ENCODE measurements around the gene NLGN2. TPM values are rescaled to one million over a fixed set of nuclear protein-coding genes. Genes with fewer than 3 reads are reported as not detected.
A peak's percentile ranks its signal among the peaks of the same experiment; 100 is the strongest.

The NLGN2 gene
- total RNA-seq, 1 experiment from 2014 or later = 6.7 TPM

GRCh38 chr17:7437369-7437863 is 29.8 kb downstream of the NLGN2 start:
- BruUV-seq (replicated peaks) = no TSS peak
- Mint-ChIP-seq H3K4me1 (ENCODE audit: insufficient read depth, unreplicated experiment) (peaks cover 12% of the 10 kb centered on the region), H3K4me3 (ENCODE audit: unreplicated experiment) (peak overlapping the region; percentile 81), H3K27ac (ENCODE audit: low read depth, unreplicated experiment) (peak overlapping the region; percentile 92), H3K9me3 (ENCODE audit: unreplicated experiment) (no peaks in the 10 kb centered on the region), H3K27me3 (ENCODE audit: insufficient read depth, unreplicated experiment) (no peaks in the 10 kb centered on the region), H3K36me3 (ENCODE audit: insufficient read depth, unreplicated experiment) (no peaks in the 10 kb centered on the region)
- ChIA-PET CTCF (interaction anchor here (0.6 to 3.8 kb wide), 31 partner anchors 8 to 653 kb away, joined by 3 to 57 read pairs (median 5); partner anchors contain the start of genes KCTD11, POLR2A, SENP3 and SPEM2), POLR2A (interaction anchor here (0.6 to 8.9 kb wide), 16 partner anchors 15 to 749 kb away, joined by 3 to 115 read pairs (median 16); partner anchors contain the start of genes KCTD11, NEURL4, POLR2A and SENP3)
- intact Hi-C loops (cut with micrococcal nuclease) = loop anchor here (1.0 to 10.0 kb wide), 4 partner anchors 13 to 390 kb away; partner anchors contain the start of genes SENP3, TP53 and WRAP53
- DNase-seq (ENCODE audit: unreplicated experiment) = no peak
- no peak for TF ChIP-seq CTCF (IDR thresholded peaks at IDR 0.05; ENCODE audit: unreplicated experiment)

- Mint-ChIP-seq H3K4me3 (ENCODE audit: unreplicated experiment) (peak overlapping the region; percentile 36), H3K36me3 (ENCODE audit: insufficient read depth, unreplicated experiment) (no peaks in the 10 kb centered on the region), H3K4me1 (ENCODE audit: insufficient read depth, unreplicated experiment) (peaks cover 12% of the 10 kb centered on the region), H3K9me3 (ENCODE audit: unreplicated experiment) (no peaks in the 10 kb centered on the region), H3K27ac (ENCODE audit: low read depth, unreplicated experiment) (no peak overlapping the region), H3K27me3 (ENCODE audit: insufficient read depth, unreplicated experiment) (no peaks in the 10 kb centered on the region)
- ChIA-PET CTCF (interaction anchor here (0.7 to 3.8 kb wide), 7 partner anchors 16 to 151 kb away, joined by 3 to 57 read pairs (median 12); partner anchors contain the start of genes KCTD11, SENP3, TMEM256 and TMEM95), POLR2A (interaction anchor here (3.3 to 8.9 kb wide), 4 partner anchors 14 to 47 kb away, joined by 13 to 115 read pairs (median 57); partner anchors contain the start of genes POLR2A and ZBTB4)
- intact Hi-C loops (cut with micrococcal nuclease) = loop anchor here (1.0 to 10.0 kb wide), 4 partner anchors 13 to 391 kb away; partner anchors contain the start of genes SENP3, TP53 and WRAP53
- BruUV-seq (replicated peaks) = no TSS peak
- no peak for TF ChIP-seq CTCF (IDR thresholded peaks at IDR 0.05; ENCODE audit: unreplicated experiment)
- no peak for DNase-seq (ENCODE audit: unreplicated experiment)
Observed at GRCh38 chr17:7437950-7438614, 30.4 kb downstream of the NLGN2 start.

- Mint-ChIP-seq H3K27me3 (ENCODE audit: insufficient read depth, unreplicated experiment) (no peaks in the 10 kb centered on the region), H3K36me3 (ENCODE audit: insufficient read depth, unreplicated experiment) (no peaks in the 10 kb centered on the region), H3K4me1 (ENCODE audit: insufficient read depth, unreplicated experiment) (peaks cover 18% of the 10 kb centered on the region), H3K4me3 (ENCODE audit: unreplicated experiment) (peak overlapping the region; percentile 51), H3K9me3 (ENCODE audit: unreplicated experiment) (no peaks in the 10 kb centered on the region), H3K27ac (ENCODE audit: low read depth, unreplicated experiment) (no peak overlapping the region)
- ChIA-PET CTCF (interaction anchor here (0.5 to 3.7 kb wide), 5 partner anchors 15 to 771 kb away, joined by 3 to 34 read pairs (median 3); partner anchors contain the start of gene SENP3), POLR2A (interaction anchor here (0.6 to 8.9 kb wide), 3 partner anchors 39 to 60 kb away, joined by 3 to 115 read pairs (median 90); partner anchors contain the start of genes POLR2A and ZBTB4)
- no peak for DNase-seq (ENCODE audit: unreplicated experiment)
- BruUV-seq (replicated peaks) = no TSS peak
- TF ChIP-seq CTCF (IDR thresholded peaks at IDR 0.05; ENCODE audit: unreplicated experiment) = no peak
- intact Hi-C loops (cut with micrococcal nuclease) = loop anchor here (5.0 to 10.0 kb wide), 2 partner anchors 246 to 392 kb away; partner anchors contain the start of genes TP53 and WRAP53
Observed at GRCh38 chr17:7438656-7439460, 31.2 kb downstream of the NLGN2 start.
